Liver (tissue), 9 donors: ENCODE results near the gene ZNF148. TPM values are rescaled to one million over a fixed set of nuclear protein-coding genes. Genes with fewer than 3 reads are reported as not detected.

Source experiments
- DNase-seq: peaks from one replicate; pipeline ENCODE4 v3.0.0-alpha.2; 2017; ENCODE audit warnings: low spot score
- H3K27ac ChIP-seq, 2 donors: one replicate each; pipeline ENCODE4 v1.7.0; 2013; ENCODE audit warnings: inconsistent platforms in 2 of 2, low read length in 2 of 2, control low read depth in 1 of 2, low read depth in 1 of 2, mild to moderate bottlenecking in 1 of 2
- H3K27me3 ChIP-seq, 4 donors: one replicate each; pipeline versions ENCODE4 v1.6.1 to v1.7.0; 2013; ENCODE audit warnings: low read length in 3 of 4, inconsistent platforms in 1 of 4, mild to moderate bottlenecking in 1 of 4, moderate library complexity in 1 of 4; ENCODE audit not compliant: control insufficient read depth in 4 of 4, insufficient read depth in 4 of 4
- H3K36me3 ChIP-seq, 4 donors: one replicate each; pipeline versions ENCODE4 v1.6.1 to v1.7.0; 2013; ENCODE audit warnings: low read length in 3 of 4, mild to moderate bottlenecking in 3 of 4, low read depth in 1 of 4, moderate library complexity in 1 of 4; ENCODE audit not compliant: control insufficient read depth in 4 of 4, insufficient read depth in 3 of 4
- H3K4me1 ChIP-seq, 4 donors: one replicate each; pipeline versions ENCODE4 v1.6.1 to v1.7.0; 2013; ENCODE audit warnings: low read length in 3 of 4, mild to moderate bottlenecking in 3 of 4, moderate library complexity in 1 of 4; ENCODE audit not compliant: control insufficient read depth in 4 of 4, insufficient read depth in 4 of 4
- H3K4me3 ChIP-seq, 3 donors: one replicate each; pipeline versions ENCODE4 v1.6.1 to v1.7.0; 2013; ENCODE audit warnings: low read length in 3 of 3, control low read depth in 1 of 3, low read depth in 1 of 3, mild to moderate bottlenecking in 1 of 3
- H3K9ac ChIP-seq, 2 donors: one replicate each; pipeline ENCODE4 v1.7.0; 2013; ENCODE audit warnings: low read length in 2 of 2, mild to moderate bottlenecking in 2 of 2, moderate library complexity in 2 of 2, control low read depth in 1 of 2, low read depth in 1 of 2
- H3K9me3 ChIP-seq, 4 donors: one replicate each; pipeline versions ENCODE4 v1.6.1 to v1.7.0; 2013; ENCODE audit warnings: low read length in 3 of 4; ENCODE audit not compliant: control insufficient read depth in 4 of 4
- EGR1 ChIP-seq, 2 donors: IDR thresholded peaks; 2 replicates each; pipeline ENCODE4 v1.6.1; 2016 to 2018; ENCODE audit warnings: antibody characterized with exemption in 2 of 2, low read depth in 2 of 2
- FOXA1 ChIP-seq: IDR thresholded peaks from 2 replicates; pipeline ENCODE4 v1.6.1; 2016; ENCODE audit warnings: antibody characterized with exemption
- FOXA2 ChIP-seq: IDR thresholded peaks from 2 replicates; pipeline ENCODE4 v1.6.1; 2016; ENCODE audit warnings: antibody characterized with exemption
- GABPA ChIP-seq, 2 donors: IDR thresholded peaks in 1 of 2; conservative IDR thresholded peaks in 1 of 2; 2 replicates each; pipeline ENCODE4 v1.6.1; 2016; ENCODE audit warnings: antibody characterized with exemption in 2 of 2, mild to moderate bottlenecking in 1 of 2, moderate library complexity in 1 of 2
- HNF4A ChIP-seq, 2 donors: conservative IDR thresholded peaks; 2 replicates each; pipeline ENCODE4 v1.6.1; 2016; ENCODE audit warnings: antibody characterized with exemption in 2 of 2, mild to moderate bottlenecking in 2 of 2
- HNF4G ChIP-seq: IDR thresholded peaks from 2 replicates; pipeline ENCODE4 v1.6.1; 2016; ENCODE audit warnings: antibody characterized with exemption
- JUND ChIP-seq, 2 donors: IDR thresholded peaks; 2 replicates each; pipeline ENCODE4 v1.6.1; 2016; ENCODE audit warnings: antibody characterized with exemption in 2 of 2
- MAX ChIP-seq: IDR thresholded peaks from 2 replicates; pipeline ENCODE4 v1.6.1; 2016; ENCODE audit warnings: antibody characterized with exemption
- NR2F2 ChIP-seq: IDR thresholded peaks from 2 replicates; pipeline ENCODE4 v1.6.1; 2016; ENCODE audit warnings: antibody characterized with exemption
- RAD21 ChIP-seq, 2 donors: IDR thresholded peaks; 2 replicates each; pipeline ENCODE4 v1.6.1; 2016; ENCODE audit warnings: antibody characterized with exemption in 2 of 2, mild to moderate bottlenecking in 2 of 2
- RXRA ChIP-seq, 2 donors: IDR thresholded peaks; 2 replicates each; pipeline ENCODE4 v1.6.1; 2017 to 2018; ENCODE audit warnings: antibody characterized with exemption in 2 of 2, mild to moderate bottlenecking in 1 of 2
- SP1 ChIP-seq: IDR thresholded peaks from 2 replicates; pipeline ENCODE4 v1.6.1; 2018; ENCODE audit warnings: antibody characterized with exemption, mild to moderate bottlenecking
- TAF1 ChIP-seq: conservative IDR thresholded peaks from 2 replicates; pipeline ENCODE4 v1.6.1; 2016; ENCODE audit warnings: antibody characterized with exemption, mild to moderate bottlenecking
- YY1 ChIP-seq: IDR thresholded peaks from 2 replicates; pipeline ENCODE4 v1.6.1; 2016; ENCODE audit warnings: antibody characterized with exemption, mild to moderate bottlenecking
- WGBS: extraction: QIAGEN DNeasy Blood & Tissue Kit; methylation state at CpG from one replicate; pipeline ENCODE4 v1.1.7; 2013; 5-methylcytosine and 5-hydroxymethylcytosine counted together
- polyA plus RNA-seq, 2 donors: library from polyadenylated mRNA; stranded (reverse) in 1 of 2; unstranded in 1 of 2; fragments of 200-250 nt in 1 of 2; fragments of >200 nt in 1 of 2; fragmentation: Nextera tagmentation in 1 of 2; extraction: Ambion mirVana in 1 of 2; gene quantifications; one replicate each; pipeline versions ENCODE4 v1.2.1 to v1.2.3, GENCODE V29; 2013 to 2015
- total RNA-seq, 2 donors: library from RNA; depleted of rRNA; stranded (reverse); fragments of >200 nt; gene quantifications; one replicate each; pipeline ENCODE4 v1.2.3, GENCODE V29; 2014
- TF ChIP-seq, protein P1 (sequence below): IDR thresholded peaks from 2 replicates; pipeline ENCODE4 v1.6.1; 2016; ENCODE audit warnings: antibody characterized with exemption, mild to moderate bottlenecking
- TF ChIP-seq, protein P2 (sequence below): fragments of 150-350 bp; IDR thresholded peaks from 2 replicates; pipeline ENCODE4 v1.5.1; 2017; ENCODE audit warnings: improper control_type of control experiment, low read depth, low read length; ENCODE audit not compliant: missing input control
- TF ChIP-seq, protein P3 (sequence below): IDR thresholded peaks from 2 replicates; pipeline ENCODE4 v1.6.1; 2016; ENCODE audit warnings: antibody characterized with exemption
- TF ChIP-seq, protein P4 (sequence below): IDR thresholded peaks from 2 replicates; pipeline ENCODE4 v1.6.1; 2016; ENCODE audit warnings: antibody characterized with exemption
- donor health status: healthy.
- donor health status: healthy.
- donor health status: healthy.
- donor health status: healthy.
- donor health status: healthy.

ZNF148 gene
- total and polyA plus RNA-seq, 4 donors: 4.0 to 20.3 (median 17.1) TPM

DNA sequence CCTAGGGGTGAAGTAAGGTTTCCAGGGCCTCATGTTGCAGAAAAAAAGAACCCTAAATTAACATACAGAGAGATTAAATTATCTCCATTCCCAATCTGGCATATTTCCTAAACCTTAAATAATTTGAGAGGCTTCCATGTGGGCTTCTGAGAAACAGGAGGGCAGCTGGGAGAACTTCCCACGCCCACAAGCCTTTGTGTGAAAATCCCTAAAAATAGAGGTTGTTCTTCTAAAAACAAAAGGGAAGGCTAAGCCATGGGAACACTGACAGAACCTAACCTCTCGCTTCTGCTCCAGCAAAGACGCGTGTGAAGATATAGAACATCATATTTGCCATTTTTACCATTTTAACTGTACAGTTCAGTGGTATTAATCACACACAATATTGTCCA, 161.8 kb downstream of the ZNF148 start:
- TF ChIP-seq, protein P1, sequence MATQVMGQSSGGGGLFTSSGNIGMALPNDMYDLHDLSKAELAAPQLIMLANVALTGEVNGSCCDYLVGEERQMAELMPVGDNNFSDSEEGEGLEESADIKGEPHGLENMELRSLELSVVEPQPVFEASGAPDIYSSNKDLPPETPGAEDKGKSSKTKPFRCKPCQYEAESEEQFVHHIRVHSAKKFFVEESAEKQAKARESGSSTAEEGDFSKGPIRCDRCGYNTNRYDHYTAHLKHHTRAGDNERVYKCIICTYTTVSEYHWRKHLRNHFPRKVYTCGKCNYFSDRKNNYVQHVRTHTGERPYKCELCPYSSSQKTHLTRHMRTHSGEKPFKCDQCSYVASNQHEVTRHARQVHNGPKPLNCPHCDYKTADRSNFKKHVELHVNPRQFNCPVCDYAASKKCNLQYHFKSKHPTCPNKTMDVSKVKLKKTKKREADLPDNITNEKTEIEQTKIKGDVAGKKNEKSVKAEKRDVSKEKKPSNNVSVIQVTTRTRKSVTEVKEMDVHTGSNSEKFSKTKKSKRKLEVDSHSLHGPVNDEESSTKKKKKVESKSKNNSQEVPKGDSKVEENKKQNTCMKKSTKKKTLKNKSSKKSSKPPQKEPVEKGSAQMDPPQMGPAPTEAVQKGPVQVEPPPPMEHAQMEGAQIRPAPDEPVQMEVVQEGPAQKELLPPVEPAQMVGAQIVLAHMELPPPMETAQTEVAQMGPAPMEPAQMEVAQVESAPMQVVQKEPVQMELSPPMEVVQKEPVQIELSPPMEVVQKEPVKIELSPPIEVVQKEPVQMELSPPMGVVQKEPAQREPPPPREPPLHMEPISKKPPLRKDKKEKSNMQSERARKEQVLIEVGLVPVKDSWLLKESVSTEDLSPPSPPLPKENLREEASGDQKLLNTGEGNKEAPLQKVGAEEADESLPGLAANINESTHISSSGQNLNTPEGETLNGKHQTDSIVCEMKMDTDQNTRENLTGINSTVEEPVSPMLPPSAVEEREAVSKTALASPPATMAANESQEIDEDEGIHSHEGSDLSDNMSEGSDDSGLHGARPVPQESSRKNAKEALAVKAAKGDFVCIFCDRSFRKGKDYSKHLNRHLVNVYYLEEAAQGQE: no peak
- TF ChIP-seq SP1 (no peak), RXRA (IDR thresholded peaks at IDR 0.05) (no peak), YY1 (no peak), GABPA (IDR thresholded peaks at IDR 0.05 in 1 of 2, conservative IDR thresholded peaks at IDR 0.05 in 1 of 2) (no peak), HNF4G (no peak), EGR1 (IDR thresholded peaks at IDR 0.05; ENCODE audit: low read depth in 2 of 2) (no peak), HNF4A (conservative IDR thresholded peaks at IDR 0.05) (no peak), TAF1 (no peak), FOXA1 (no peak), JUND (IDR thresholded peaks at IDR 0.05) (no peak), NR2F2 (no peak), RAD21 (IDR thresholded peaks at IDR 0.05) (no peak), FOXA2 (no peak), MAX (no peak)
- TF ChIP-seq, protein P2, sequence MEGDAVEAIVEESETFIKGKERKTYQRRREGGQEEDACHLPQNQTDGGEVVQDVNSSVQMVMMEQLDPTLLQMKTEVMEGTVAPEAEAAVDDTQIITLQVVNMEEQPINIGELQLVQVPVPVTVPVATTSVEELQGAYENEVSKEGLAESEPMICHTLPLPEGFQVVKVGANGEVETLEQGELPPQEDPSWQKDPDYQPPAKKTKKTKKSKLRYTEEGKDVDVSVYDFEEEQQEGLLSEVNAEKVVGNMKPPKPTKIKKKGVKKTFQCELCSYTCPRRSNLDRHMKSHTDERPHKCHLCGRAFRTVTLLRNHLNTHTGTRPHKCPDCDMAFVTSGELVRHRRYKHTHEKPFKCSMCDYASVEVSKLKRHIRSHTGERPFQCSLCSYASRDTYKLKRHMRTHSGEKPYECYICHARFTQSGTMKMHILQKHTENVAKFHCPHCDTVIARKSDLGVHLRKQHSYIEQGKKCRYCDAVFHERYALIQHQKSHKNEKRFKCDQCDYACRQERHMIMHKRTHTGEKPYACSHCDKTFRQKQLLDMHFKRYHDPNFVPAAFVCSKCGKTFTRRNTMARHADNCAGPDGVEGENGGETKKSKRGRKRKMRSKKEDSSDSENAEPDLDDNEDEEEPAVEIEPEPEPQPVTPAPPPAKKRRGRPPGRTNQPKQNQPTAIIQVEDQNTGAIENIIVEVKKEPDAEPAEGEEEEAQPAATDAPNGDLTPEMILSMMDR: no peak
- TF ChIP-seq, protein P3, sequence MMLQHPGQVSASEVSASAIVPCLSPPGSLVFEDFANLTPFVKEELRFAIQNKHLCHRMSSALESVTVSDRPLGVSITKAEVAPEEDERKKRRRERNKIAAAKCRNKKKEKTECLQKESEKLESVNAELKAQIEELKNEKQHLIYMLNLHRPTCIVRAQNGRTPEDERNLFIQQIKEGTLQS: no peak
- TF ChIP-seq, protein P4, sequence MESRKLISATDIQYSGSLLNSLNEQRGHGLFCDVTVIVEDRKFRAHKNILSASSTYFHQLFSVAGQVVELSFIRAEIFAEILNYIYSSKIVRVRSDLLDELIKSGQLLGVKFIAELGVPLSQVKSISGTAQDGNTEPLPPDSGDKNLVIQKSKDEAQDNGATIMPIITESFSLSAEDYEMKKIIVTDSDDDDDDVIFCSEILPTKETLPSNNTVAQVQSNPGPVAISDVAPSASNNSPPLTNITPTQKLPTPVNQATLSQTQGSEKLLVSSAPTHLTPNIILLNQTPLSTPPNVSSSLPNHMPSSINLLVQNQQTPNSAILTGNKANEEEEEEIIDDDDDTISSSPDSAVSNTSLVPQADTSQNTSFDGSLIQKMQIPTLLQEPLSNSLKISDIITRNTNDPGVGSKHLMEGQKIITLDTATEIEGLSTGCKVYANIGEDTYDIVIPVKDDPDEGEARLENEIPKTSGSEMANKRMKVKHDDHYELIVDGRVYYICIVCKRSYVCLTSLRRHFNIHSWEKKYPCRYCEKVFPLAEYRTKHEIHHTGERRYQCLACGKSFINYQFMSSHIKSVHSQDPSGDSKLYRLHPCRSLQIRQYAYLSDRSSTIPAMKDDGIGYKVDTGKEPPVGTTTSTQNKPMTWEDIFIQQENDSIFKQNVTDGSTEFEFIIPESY: no peak
- H3K27me3 ChIP-seq: no peaks in the 10 kb centered on the region
- no peak overlapping the region for H3K9ac ChIP-seq
- 95% methylated on average over 4 of the region's 4 CpGs for whole genome bisulfite sequencing
- no peaks in the 10 kb centered on the region for H3K9me3 ChIP-seq
- H3K27ac ChIP-seq: no peak overlapping the region
- H3K36me3 ChIP-seq: no peaks in the 10 kb centered on the region
- no peak for DNase-seq
- no peak overlapping the region for H3K4me3 ChIP-seq
- H3K4me1 ChIP-seq: peaks cover 2 to 10% (median 3%) of the 10 kb centered on the region in 4 donors
